Measurements from ENCODE around the gene SORCS3. TPM values are rescaled to one million over a fixed set of nuclear protein-coding genes. Genes with fewer than 3 reads are reported as not detected.

Gene SORCS3
- total RNA-seq, 3 donors from 2014 or later (not counting 1 experiment from before 2014, with no cell fraction given): 0.05 to 0.09 TPM; not detected in 1

- no peak overlapping the region for H3K27ac Mint-ChIP-seq
- no peak overlapping the region for H3K4me3 Mint-ChIP-seq
- 58% methylated on average over 4 of the region's 4 CpGs for WGBS (ENCODE audit: insufficient coverage)
- H3K4me1 ChIP-seq (ENCODE audit: control insufficient read depth, insufficient read depth, low read length): no peaks in the 10 kb centered on the region
- H3K4me1 Mint-ChIP-seq: no peaks in the 10 kb centered on the region
- no peak overlapping the region for H3K27ac ChIP-seq (ENCODE audit: low read length)
- no peaks in the 10 kb centered on the region for H3K27me3 ChIP-seq (ENCODE audit: control insufficient read depth, insufficient read depth, low read length)
- TF ChIP-seq CTCF (IDR thresholded peaks at IDR 0.05): no peak
- H3K9me3 ChIP-seq (ENCODE audit: control insufficient read depth, insufficient read depth, low read length): no peaks in the 10 kb centered on the region
- DNase-seq (no peak), ATAC-seq (no peak)
- no peak overlapping the region for H3K4me3 ChIP-seq (ENCODE audit: low read length)
- H3K36me3 Mint-ChIP-seq: no peaks in the 10 kb centered on the region
- no peaks in the 10 kb centered on the region for H3K27me3 Mint-ChIP-seq (ENCODE audit: low read depth in 2 of 2)
- H3K9me3 Mint-ChIP-seq: peaks cover 6 to 9% of the 10 kb centered on the region in 2 donors
- no peaks in the 10 kb centered on the region for H3K36me3 ChIP-seq (ENCODE audit: control insufficient read depth, insufficient read depth, low read length)
- intact Hi-C loops (cut with micrococcal nuclease): no loop called here
Measured at GRCh38 chr10:105207476-105207995, 566.4 kb downstream of the SORCS3 start.

GRCh38 chr10:105210546-105210945, 569.5 kb downstream of the SORCS3 start:
- no peak overlapping the region for H3K4me3 ChIP-seq (ENCODE audit: low read length)
- H3K9me3 Mint-ChIP-seq: peaks cover 10% of the 10 kb centered on the region in 2 donors
- no peaks in the 10 kb centered on the region for H3K27me3 Mint-ChIP-seq (ENCODE audit: low read depth in 2 of 2)
- TF ChIP-seq CTCF (IDR thresholded peaks at IDR 0.05): no peak
- ATAC-seq (no peak), DNase-seq (no peak)
- H3K27me3 ChIP-seq (ENCODE audit: control insufficient read depth, insufficient read depth, low read length): no peaks in the 10 kb centered on the region
- H3K27ac Mint-ChIP-seq: no peak overlapping the region
- no peaks in the 10 kb centered on the region for H3K4me1 ChIP-seq (ENCODE audit: control insufficient read depth, insufficient read depth, low read length)
- no peak overlapping the region for H3K27ac ChIP-seq (ENCODE audit: low read length)
- H3K4me1 Mint-ChIP-seq: no peaks in the 10 kb centered on the region
- intact Hi-C loops (cut with micrococcal nuclease): no loop called here
- no peaks in the 10 kb centered on the region for H3K36me3 ChIP-seq (ENCODE audit: control insufficient read depth, insufficient read depth, low read length)
- no peaks in the 10 kb centered on the region for H3K9me3 ChIP-seq (ENCODE audit: control insufficient read depth, insufficient read depth, low read length)
- no peaks in the 10 kb centered on the region for H3K36me3 Mint-ChIP-seq
- no peak overlapping the region for H3K4me3 Mint-ChIP-seq
- WGBS (ENCODE audit: insufficient coverage): no CpG with 5 or more reads among the region's 2 CpGs

- peaks cover 10% of the 10 kb centered on the region for H3K36me3 Mint-ChIP-seq
- no peaks in the 10 kb centered on the region for H3K4me1 Mint-ChIP-seq
- Histone ChIP-seq H3K36me3 (ENCODE audit: control insufficient read depth, insufficient read depth, low read length) (no peaks in the 10 kb centered on the region), H3K27ac (ENCODE audit: low read length) (no peak overlapping the region), H3K9me3 (ENCODE audit: control insufficient read depth, insufficient read depth, low read length) (no peaks in the 10 kb centered on the region), H3K4me1 (ENCODE audit: control insufficient read depth, insufficient read depth, low read length) (no peaks in the 10 kb centered on the region), H3K4me3 (ENCODE audit: low read length) (no peak overlapping the region), H3K27me3 (ENCODE audit: control insufficient read depth, insufficient read depth, low read length) (no peaks in the 10 kb centered on the region)
- intact Hi-C loops (cut with micrococcal nuclease): no loop called here
- no peak for ATAC-seq
- no peak overlapping the region for H3K27ac Mint-ChIP-seq
- DNase-seq: no peak
- no peak for TF ChIP-seq CTCF (IDR thresholded peaks at IDR 0.05)
- H3K27me3 Mint-ChIP-seq (ENCODE audit: low read depth in 2 of 2): no peaks in the 10 kb centered on the region
- no peak overlapping the region for H3K4me3 Mint-ChIP-seq
- WGBS (ENCODE audit: insufficient coverage): no CpG with 5 or more reads among the region's 2 CpGs
- peaks cover 9% of the 10 kb centered on the region in 2 donors for H3K9me3 Mint-ChIP-seq
Measured at GRCh38 chr10:105237685-105238084, 596.6 kb downstream of the SORCS3 start.

Measured in natural killer cell (primary cell).